ENCODE measurements around the gene DENND4C.
"Not testable (repeated sequence)": the region's sequence is repeated elsewhere in the genome, so short reads cannot be mapped to it uniquely, and the experiment has no call there.

The DENND4C gene

DNA sequence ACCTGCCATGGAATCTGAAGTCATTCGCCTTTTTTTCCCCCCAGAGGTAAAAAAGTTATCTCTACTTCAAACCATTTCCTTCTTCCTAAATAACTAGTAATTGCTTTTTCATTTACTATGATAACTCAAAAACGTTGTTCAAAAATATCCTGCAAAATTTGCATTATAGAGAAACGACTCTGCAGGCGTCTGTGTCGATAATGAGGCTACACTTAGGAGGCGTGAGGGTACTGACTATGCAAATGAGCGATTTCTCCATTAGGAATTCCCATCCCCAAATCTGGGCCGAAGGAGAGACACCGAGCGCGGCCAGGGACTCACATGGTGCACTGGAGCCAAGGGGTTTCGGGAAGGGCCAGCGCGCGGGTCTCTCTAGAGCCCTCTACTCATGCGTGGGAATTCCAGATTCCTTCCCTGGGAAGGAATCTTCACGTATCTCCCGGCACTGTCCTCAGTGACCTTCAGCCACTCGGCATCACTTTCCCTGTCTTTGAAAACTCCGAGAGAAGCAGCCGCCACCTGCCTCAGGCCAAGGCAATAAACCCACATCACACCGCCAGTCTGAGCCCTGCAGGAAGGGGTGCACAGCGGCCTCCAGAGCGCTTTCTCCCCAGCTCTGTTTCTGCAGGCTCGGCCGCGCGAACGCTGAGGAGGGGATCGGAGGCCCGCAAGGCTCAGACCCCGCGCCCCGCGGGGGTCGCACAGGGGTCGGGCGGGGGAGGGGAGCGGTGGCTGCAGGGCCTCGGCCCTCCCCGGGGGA lies 718 bp upstream of the DENND4C start:
- DNase-seq = peak; percentile 60

GRCh38 chr9:19231126-19231903 lies 822 bp downstream of the DENND4C start:
- DNase-seq = no peak

DNA sequence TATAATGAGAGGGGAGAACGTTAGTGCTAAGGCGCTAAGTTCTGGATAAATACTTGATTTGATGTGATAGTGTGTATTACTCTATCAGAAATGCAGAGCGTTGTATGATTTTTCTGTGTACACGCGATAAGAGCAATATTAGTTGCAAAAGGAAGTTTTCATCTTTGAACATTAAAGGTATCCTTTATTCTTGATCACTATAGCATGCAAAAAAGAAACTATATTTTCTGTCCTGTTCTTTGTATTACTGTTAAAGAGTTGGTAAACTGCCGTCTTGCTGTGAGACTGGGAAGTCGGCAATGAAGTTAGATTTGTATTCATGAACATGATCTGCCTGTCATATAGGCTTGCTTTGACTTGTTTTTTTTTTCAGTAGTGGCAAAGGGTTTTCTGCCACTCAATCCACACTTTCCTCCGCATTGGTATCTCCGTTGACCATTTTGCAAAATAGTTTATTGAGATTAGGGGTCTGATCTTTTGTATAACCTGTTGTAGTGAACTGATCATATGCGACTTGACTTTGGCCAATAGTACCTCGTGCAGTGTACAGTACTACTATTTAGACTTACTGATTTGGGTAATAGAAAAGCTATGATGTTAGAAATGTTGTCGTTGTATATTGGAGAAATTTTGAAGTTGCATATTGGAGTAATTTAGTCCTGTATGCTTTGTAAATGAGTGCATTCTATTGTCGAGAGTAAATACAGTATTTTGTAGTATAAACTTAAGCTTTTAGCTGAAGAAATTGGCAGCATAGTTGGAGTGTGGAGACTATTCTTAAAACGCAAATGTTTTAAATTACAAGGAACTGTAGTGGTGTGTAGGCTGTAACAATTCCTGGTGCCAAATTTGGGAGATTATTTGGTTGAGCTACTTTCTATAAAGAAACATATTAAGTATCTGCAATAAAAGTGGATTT lies 1.7 kb downstream of the DENND4C start:
- no peak for DNase-seq

GRCh38 chr9:19232823-19233194 lies 2.3 kb downstream of the DENND4C start:
- peak; percentile 3 for DNase-seq

- no peak for DNase-seq
Observed at GRCh38 chr9:19233344-19233743, 2.9 kb downstream of the DENND4C start.

GRCh38 chr9:19239955-19240354 lies 9.5 kb downstream of the DENND4C start:
- no peak for DNase-seq

DNA sequence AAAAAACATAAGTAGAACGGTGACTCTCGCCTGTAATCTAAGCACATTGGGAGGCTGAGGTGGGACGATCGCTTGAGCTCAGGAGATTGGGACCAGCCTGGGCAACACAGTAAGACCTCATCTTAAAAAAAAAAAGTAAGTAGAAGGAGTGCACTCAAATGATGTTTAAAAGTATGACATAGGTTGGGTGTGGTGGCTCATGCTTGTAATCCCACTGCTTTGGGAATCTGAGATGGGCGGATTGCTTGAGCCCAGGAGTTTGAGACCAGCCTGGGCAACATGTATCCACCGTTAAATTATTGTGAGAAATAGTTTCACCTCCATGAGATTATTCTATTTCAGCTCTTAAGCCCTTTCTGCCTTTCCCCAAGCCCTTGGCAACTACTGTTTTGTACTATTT lies 11.2 kb downstream of the DENND4C start:
- DNase-seq = no peak

DNA sequence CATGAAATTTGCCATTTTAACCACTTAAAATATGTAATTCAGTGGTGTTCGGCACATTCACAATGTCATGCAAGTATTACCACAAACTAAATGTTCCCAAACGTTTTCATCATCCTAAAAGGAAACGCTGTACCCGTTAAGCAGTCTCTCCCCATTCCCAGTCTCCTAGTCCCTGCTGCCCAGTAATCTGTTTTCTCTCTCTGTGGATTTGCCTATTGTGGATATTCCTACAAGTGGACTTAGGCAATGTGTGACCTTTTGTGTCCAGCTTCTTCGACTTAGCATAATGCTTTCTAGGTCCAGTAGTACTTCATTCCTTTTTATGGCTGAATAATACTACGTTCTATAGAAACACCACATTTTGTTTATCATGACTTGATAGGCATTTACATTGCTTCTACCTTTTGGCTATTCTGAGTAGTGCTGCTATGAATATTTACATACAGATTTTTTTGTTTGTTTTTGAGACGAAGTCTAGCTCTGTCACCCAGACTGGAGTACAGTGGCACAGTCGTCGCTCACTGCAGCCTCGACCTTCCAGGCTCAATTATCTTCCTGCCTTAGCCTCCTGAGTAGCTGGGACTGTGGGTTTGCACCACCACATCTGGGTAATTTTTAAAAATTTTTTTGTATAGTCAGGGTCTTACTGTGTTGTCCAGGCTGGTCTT lies 13.0 kb downstream of the DENND4C start:
- no peak for DNase-seq

GRCh38 chr9:19246891-19247290 lies 16.4 kb downstream of the DENND4C start:
- DNase-seq = no peak

GRCh38 chr9:19247420-19247819 lies 16.9 kb downstream of the DENND4C start:
- DNase-seq = no peak

DNA sequence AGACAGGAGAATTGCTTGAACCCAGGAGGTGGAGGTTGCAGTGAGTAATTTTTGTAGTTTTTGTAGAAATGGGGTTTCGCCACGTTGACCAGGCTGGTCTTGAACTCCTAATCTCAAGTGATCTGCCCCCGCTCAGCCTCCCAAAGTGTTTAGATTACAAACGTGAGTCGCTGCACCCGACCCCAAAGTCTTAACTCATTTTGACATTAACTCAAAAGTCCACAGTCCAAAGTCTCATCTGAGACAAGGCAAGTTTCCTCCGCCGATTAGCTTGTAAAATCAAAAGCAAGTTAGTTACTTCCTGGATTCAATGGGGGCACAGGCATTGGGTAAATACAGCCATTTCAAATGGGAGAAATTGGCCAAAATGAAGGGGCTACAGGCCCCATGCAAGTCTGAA lies 19.9 kb downstream of the DENND4C start:
- DNase-seq = not testable (repeated sequence)

GRCh38 chr9:19251203-19251602 lies 20.7 kb downstream of the DENND4C start:
- DNase-seq = not testable (repeated sequence)

GRCh38 chr9:19251622-19252021 lies 21.1 kb downstream of the DENND4C start:
- not testable (repeated sequence) for DNase-seq

GRCh38 chr9:19252174-19252884 lies 21.8 kb downstream of the DENND4C start:
- DNase-seq = no peak

DNA sequence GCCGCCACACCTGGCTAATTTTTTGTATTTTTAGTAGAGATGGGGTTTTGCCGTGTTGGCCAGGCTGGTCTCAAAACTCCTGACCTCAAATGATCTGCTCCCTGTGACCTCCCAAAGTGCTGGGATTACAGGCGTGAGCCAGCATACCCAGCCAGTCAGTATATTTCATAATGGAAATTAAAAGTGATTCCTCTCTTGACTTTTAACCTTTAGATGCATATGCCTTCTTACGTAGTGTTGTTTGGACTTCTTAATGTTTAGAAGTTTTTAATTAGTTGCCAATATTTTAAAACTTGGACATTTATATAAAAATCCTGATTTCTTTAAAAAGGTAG lies 22.4 kb downstream of the DENND4C start:
- no peak for DNase-seq

DNA sequence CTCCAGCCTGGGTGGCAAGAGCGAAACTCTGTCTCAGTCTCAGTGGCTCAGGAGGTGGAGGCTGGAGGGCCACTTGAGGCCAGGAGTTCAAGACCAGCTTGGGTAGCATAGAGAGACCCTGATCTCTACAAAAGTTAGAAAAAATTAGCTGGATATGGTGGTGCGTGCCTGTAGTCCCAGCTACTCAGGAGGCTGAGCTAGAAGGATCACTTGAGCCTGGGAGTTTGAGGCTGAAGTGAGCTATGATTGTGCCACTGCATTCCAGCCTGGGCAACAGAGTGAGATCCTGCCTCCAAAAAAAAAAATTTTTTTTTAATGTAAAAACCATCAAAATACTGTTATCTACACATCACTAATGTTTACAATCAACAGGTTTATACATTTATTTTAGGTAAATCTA lies 24.6 kb downstream of the DENND4C start:
- DNase-seq = no peak

DNA sequence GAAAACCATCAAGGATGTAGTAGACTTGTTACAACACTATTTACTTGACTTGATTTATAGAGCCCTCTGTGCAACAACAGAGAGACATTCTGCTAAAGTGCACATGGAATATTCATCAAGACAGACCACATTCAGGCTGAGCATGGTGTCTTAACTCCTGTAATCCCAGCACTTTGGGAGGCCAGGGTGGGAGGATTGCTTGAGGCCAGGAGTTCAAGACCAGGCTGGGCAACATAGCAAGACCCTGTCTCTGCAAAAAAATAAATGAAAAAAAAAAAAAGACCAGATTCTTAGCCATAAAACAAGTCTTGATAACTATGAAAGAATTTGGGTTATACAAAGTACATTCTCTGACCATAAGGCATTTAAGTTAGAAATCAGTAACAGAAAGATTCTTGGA lies 25.3 kb downstream of the DENND4C start:
- DNase-seq = no peak

- not testable (repeated sequence) for DNase-seq
Observed at GRCh38 chr9:19259665-19260255, 29.3 kb downstream of the DENND4C start.

- not testable (repeated sequence) for DNase-seq
Observed at GRCh38 chr9:19265602-19266001, 35.1 kb downstream of the DENND4C start.

GRCh38 chr9:19266778-19267384 lies 36.4 kb downstream of the DENND4C start:
- DNase-seq = not testable (repeated sequence)

- no peak for DNase-seq
Observed at GRCh38 chr9:19269582-19269981, 39.1 kb downstream of the DENND4C start.
